Dermis blood vessel endothelial cell (primary cell): ENCODE data around the gene TRPV5. TPM values are rescaled to one million over a fixed set of nuclear protein-coding genes. Genes with fewer than 3 reads are reported as not detected.

ENCODE experiments used
- DNase-seq: peaks from one replicate; pipeline ENCODE4 v3.0.0; 2010
- total RNA-seq: library from RNA; depleted of rRNA; stranded (reverse); fragments of >200 nt; gene quantifications from 2 replicates; pipeline ENCODE4 v1.2.3, GENCODE V29; 2014

TRPV5 gene
- total RNA-seq, 1 donor from 2014 or later, result not detected

DNA sequence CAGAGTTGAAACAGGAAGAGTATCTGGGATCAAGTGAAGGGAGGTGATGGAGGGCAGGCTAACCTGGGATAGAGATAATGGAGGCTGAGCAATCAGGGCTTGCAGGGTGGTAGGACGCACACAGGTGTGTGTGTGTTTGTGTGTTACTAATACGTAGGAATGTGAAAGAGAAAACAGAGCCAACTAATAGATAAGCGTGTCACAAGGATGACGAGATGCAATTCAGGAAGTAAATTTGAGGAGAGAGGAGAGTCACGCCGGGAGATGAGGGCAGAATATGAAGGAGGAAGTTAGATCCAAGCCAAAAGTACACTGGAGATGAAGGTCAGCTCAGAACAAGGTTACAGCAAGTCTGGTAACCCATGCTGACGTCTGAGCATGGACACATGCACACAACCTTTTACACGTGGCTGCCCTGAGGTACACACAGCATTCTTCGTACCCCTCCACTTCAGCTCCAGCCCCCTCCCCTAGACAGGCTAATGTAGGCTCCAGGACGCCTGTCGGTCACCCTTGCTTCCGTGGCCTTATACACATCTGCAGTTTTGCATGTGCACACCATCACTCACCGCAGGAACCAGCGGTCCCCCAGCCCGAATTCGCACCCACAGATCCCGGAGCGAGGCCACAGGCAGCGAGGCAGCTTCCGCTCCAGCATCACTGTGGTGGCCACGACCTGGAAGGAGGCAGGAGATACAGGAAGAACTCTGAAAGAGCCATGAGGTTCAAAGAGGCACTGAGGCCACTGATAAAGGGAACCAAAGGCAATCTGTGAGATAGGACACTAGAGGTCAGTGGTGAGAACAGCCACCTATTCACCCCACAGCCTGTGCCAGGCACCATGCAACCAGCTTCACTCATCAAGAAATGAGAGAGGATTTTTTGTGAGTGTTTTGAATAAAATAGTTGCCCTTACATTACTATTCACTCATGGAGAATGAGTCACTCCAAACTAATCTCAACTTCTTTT, 24.3 kb downstream of the TRPV5 start:
- DNase-seq, result peak; percentile 31

DNA sequence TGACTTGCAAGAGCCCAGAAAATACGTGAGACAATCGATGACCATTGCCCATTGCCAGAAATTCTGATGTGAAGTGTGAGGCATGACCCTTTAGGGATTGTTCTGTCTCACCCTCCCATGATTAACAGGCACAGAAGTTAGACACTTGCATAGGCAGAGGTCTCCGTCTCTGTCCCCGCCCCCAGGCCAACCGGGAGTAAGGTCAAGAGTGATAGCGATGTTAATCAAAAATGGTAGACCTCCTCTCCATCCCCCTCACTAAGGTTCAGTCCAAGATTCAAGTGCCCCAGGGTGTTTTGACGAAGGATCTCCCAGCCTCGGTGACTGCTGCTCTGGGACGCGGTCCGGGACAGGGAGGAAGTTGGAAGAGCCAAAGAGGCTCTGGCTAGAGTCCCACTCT, 25.3 kb downstream of the TRPV5 start:
- DNase-seq, result no peak

DNA sequence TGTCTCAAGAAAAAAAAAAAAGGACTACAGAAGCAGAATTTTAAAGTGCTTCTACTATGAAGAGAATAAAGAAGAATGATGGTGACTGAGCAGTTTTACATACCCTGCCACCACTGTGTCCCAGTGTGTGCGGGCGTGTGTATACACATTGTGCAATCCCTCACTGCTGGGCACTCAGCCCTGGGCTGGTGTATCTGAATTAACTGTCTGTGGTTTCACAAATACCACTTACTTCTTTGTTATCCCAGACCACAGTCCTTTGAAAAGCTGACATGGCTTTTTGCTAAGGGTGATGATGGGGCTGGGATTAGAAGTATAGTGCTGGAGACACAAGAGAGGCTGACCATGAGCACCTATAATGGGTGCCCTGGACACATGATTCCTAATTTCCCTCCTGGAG, 26.9 kb downstream of the TRPV5 start:
- DNase-seq, result no peak

DNA sequence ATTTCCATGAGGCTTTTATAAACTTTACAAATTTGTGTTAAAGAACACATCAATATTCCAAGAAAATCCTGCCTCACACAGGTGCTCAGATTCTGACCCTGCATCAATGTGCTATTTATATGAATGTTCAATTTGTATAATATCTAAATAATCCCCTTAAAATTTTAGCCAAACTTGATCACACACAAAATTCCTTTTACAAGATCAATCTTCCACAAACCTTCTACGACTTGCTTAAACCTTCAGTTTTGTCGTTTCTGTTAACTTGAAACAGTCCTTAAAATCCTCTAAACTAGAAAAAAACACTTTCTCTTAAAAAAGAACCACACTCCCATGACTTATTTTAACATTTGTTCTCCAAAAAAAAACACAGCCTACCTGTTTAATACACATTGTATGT, 27.8 kb downstream of the TRPV5 start:
- DNase-seq, result no peak

DNA sequence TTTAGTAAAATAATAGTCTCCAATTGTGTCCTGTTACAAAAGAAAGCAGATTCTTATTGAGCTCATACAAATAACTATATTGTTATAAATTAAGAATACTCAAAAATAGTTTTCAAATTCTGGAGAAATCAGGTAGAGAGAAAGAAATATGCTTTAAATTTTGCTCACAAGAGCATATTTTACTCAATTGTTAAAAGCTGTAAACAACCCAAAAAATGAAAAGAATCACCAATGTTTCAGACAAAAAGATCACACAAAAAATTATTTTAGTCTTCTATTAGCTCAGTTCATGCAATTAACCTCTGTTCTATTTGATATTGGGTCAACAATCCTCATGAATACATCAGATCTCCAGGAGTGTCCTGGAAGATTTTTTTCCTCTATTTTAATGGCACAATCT, 29.4 kb downstream of the TRPV5 start:
- DNase-seq, result no peak

DNA sequence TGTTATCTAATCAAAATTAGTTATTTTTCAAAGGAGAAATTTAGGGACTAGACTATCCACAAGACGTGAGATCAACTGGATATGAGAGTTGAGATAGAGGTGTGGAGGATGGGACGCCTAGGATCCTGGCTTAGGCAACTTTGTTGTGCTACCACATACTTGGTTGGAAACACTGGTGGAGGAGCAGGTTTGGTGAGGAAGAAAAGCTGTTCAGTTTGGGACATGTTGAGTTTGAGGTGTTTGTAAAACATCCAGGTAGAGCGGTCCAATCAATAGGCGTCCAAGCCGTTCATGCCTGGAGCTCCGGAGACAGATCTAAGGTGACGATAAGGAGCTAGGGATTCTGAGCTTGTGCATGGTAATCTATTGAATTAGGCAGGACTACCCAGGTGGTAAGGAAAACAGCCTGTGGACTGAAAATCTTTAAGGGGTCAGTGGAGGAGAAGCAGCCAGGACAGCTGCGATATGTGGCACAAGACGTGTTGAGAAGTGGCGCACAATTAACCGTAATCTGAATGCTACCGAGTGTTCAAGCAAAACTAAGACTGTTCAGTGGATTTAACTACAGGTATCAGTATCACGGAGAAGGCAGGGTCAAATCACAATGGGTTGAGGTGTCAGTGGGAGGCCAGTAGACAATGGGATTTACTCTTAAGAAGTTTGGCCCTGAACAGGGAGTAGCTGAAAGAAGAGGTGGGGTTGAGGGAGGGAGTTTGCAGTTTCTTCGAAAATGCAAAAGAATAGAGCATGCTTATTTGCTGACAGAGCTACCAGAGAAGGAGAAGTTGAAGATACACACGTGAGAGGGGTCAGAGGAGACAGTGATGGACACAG, 31.9 kb downstream of the TRPV5 start:
- DNase-seq, result no peak

DNA sequence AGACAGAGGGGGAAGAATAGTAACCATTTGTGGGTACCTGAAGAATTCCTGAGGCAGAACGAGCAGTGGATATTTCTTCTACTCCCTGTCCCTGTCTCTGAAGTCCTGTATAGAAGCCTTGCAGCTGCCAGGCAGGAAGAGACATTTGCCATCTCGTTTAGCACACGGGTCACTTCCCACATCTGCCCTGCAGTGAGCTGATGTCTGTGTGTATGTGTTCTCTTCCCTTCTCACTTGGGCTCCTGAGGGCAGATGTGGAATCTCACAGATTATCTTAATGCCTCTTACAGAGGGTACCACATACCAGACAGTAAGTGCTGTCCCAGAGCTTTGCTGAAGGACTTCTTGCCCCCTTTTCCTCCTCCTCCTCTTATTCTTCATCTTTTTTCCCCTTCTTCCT, 33.9 kb downstream of the TRPV5 start:
- DNase-seq, result no peak

DNA sequence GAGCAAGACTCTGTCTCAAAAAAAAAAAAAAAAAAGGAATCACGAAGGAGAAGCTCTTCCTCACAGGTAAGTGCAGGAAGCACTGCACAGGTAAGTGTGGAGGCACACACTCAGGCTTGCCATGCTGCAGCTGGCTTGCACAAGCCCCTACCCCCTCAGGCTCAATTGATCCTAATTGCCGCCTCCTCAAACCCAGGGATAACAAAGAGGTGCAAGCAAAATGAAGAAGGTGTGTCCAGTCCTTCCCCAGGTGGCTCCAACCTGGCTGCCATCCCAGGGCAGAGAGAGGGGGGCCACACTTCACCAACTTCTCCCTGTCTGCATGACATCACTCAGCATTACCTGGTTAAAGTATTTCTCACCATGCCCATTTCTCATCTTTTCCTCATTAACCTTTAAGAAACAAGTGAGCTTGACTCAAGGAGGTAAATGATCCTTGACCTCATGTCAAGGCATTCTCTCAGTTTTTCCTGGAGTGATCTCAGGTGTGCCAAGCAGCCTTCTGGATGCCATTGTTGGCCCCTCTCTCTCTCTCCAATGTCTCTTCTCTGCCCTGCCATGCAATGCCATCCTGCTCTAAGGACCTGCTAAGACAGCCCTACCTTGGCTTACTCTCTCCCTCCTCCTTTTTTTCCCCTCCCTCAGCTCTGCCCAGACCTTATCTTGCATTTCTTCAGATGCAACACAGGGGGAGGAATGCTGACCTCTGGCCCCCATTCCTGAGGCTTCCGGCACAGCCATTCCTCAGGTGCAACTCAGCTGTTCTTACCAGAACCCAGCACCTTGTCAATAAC, 35.0 kb downstream of the TRPV5 start:
- DNase-seq, result no peak

DNA sequence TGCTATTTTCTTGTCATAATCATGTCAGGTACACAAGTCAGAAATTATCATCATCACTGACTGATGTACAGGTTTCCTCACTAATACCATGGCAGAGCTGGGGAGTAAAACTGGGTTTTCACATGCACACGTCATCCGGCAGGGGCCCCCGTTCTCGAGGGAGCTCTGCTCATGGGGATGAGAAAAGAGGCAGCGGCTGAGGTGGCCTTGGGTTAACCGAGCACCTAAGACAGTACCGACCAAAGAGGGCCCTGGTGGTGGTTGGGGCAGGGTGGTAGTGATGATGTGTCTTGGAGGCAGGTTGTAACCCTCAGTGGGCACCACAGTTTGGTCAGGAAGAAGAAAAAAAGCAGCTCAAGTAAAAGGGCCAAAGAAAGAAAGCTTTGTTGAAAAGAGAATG, 35.9 kb downstream of the TRPV5 start:
- DNase-seq, result no peak

DNA sequence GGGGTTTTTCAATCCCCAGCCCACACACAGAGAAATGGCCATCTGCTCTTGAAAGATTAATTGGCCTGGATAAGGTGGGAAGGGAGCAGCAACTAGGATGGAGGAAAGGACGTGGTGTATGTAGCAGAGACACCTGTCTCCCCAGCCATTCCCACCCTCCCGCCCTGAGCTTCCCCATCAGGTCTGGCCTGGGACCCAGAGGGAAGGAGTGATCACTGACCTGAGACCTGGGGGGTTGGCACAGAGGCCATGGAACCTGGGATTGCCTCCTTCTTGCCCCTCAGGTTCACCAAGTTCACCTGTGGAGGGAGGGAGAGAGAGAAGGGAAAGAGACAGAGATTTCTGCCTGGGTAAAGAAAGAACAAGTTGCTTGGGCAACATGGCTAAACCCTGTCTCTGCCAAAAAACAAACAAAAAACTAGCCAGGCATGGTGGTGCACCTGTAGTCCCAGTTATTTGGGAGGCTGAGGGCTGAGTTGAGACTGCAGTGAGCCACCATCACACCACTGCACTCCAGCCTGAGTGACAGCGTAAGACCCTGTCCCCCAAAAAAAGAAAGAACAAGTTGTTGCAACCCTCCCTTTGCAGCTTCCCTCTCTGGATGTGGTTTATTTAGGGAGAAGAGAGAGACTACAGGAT, 36.7 kb downstream of the TRPV5 start:
- DNase-seq, result no peak

DNA sequence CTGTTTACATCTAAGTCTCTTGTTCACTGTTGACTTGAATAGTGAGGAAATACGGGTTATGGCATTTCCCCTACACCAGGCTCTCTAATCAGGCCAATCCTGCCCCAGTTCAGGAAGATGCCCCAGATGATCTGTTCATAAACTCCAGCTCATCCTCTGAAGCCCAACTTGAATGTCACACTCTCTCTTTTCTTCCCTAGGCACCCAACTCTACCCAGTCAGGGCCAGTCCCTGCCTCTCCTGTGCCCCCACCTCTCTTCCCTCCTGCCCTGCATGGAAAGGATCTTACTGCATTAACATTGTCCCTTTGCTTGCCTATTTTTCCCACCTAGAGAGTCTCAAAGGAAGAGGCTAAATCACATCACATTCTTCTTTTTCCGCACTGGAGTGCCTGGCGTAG, 37.4 kb downstream of the TRPV5 start:
- DNase-seq, result no peak

DNA sequence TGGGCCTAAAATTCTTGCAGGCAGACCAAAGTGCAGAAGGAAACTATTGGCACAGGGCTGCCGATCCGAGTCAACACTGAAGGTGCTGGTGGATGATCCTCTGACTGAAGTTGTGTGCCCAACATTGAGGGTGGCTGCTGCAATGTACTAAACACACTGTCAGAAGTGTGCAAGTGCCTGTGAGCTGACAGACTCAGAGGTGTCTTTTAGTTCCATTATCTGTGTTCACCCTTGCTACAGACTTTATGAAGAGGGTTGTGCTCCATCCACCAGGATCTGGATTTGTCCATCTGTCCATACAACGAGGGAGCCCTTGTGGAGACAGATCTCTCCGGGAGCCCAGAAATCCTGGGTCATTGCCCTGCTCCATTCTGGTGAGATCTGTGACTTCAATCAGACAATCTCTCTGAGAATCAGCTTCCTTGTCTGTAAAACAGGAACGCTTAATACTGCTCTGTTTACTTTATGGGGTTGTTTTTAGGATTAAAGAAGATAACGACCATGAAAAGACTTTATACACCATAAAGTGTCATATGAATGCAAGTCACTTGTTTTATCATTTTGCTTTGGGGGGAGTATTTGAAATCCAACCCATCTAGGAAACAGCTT, 38.5 kb downstream of the TRPV5 start:
- DNase-seq, result no peak

DNA sequence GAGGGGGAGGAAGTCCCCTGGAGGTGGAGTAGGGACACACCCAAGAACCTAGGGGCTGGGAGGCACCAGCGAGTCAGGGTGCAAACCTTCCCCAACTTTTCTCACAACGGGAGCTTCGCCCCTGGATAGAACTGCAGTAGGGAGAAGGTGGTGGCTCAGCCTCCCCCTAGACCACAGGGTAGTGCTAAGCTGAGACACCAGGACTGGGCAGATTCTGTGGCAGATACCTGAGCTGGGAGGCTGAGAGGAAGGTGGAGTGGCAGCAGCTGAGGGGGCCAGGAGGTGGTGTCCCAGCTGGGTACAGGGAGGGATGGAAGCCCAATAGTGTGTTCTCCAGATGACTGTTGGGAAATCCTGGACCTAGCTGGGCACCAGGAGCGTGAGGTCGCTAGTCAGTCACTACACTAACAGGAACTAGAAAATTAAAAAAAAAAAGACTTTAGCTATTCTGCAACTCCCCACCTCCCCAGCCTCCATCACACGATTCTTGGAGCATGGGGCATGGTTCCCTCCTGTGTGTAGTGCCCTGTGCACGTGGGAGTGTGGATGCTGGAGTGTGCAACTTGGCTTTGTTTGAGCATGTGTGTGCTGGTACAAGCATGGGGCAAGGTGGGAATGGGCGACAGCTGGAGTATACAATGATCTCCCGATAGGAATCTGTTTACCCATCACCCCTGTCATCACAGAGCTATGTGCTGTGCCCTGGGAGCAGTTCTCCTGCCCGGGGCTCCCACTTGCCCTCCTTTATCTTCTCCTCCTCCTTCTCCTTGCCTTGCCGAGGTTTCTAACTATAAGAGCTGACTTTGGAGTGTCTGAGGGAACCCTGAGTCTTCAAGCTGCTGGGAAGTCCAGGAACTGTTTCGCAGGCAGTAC, 39.2 kb downstream of the TRPV5 start:
- DNase-seq, result no peak

DNA sequence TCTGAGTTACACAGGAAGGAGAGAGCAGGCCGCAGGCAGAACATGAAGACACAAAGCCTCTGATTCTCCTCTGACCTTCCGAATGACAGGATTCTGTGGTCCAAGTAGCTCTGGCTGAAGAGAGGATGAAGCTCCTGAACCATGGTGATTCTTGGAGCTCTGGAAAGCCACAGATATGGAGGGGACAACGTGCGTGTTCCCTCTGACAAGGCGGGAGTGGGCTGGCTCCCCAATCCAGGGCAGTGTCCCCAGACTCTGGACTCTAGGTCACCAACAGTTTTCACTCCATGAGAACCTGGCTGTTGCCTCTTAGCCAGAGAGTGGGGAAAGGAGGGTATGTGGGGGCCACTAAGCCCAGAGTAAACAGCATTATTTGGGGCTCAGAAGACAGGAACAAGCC, 40.6 kb downstream of the TRPV5 start:
- DNase-seq, result no peak

DNA sequence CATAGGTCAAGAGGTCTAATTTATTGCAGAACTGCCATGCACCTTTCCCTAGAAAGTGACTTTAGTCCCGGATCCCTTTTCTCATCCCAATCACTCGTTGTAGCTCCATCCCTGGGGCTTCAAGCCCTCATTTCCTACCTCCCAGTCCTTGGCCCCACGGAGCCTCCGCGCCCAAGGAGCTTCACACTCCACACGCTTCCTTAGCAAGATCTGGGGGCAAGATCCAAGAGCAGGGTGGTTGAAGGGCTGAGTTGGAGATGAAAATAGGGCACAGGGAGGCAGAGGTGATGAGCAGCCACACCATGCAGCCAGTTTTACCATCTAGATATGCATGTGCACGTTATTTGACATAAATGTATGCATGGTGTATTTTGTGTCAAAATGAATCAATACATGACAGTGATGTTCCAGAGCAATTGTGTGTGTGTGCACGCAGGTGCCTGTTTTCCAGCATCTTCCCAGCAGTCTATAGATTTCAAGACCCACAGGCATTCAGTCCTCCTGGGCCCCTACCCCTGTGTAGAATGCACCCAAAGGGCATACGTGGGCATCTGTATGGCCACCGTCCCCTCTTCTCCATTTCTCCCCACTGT, 42.0 kb downstream of the TRPV5 start:
- DNase-seq, result no peak

DNA sequence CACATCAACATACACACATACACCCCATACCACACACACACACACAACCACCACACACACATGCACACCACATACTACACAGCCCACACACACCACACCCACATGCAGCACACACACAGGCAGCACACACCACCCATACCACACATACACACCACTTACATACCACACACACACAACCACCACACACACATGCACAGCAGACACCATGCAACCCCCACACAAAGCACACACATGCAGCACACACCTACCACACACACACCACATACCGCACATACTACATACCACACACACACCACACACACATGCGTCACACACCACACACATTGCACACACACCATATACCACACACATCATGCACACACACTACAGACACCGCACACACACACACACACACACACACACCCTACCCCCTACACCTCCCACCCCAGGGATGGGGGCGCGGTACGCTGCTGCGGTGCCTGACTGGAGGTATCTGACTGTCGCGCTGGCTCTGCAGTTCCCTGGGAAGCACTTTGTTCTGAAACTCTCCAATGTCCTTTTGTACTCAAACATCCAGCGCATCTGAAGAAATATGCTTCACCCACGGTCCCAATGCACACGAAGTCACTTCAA, 42.6 kb downstream of the TRPV5 start:
- no peak for DNase-seq

DNA sequence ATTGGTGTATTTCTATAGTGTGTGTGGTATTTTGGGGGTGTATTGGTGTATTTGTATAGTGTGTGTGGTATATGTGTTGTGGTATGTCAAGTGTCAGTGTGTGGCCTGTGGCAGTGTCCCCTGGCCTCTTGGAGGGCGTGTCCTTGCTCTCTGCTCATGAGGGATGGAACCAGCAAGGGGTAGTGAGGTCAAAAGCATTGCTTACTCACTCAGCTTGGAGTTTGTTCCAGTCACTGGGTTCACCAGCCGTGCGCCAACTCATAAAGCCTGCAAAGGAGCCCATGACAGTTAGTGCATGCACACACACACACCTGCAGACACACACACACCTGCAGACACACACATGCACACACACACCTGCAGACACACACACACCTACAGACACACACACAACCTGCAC, 43.7 kb downstream of the TRPV5 start:
- DNase-seq, result no peak

DNA sequence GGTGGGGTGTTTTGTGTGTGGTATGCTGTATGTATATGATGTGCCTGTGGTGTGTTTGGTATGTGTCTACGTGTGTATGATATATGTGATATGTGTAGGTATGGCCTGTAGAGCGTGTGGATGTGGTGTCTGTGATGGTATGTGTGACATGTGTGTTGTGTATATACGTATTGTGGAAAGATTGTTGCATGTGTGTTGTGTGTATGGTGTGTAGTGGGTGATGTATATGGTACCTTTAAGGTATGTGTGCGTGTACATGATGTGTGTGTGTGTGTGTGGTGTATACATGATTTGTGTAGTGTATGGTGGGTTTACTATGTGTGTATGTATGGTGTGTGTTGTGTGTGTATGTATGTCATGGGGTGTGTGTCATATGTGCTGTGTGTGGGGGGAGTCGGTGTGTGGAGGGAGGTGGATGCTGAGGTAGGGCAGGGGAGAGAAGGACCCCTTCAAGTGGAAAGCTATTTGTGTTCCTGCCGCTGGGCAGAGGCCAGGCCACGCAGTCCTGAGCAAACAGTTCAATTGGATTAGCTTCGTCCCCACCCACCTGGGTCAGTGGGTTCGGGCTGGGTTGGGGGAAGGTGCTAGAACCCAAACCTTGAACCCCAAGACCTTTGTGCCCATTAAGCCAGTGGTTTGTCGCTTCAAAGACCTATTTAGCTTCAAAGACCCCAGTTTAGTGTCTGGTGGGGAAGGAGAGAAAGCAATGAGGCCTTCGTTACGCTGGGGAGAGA, 46.1 kb downstream of the TRPV5 start:
- no peak for DNase-seq

DNA sequence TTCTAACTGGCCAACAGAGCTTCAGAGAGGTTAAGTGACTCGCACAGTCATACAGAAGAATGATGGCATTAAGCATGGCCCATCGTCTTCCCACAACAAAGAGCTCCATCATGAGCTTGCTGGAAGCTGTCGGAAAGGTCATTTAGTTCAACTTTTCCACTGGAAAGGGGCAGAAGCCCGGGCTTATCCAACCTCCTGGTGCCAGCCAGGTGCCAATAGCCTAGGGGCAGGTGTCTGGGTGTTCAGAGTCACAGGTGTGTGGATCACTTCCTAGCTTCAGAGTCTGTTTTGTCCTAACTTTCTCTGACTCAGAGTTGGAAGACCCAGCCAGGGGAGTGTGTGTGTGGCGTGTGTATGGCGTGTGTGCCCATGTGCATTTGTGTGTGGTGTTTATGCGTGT, 46.7 kb downstream of the TRPV5 start:
- no peak for DNase-seq
